K562 (cell line): ENCODE measurements around the gene GEMIN4. TPM values are rescaled to one million over a fixed set of nuclear protein-coding genes. Genes with fewer than 3 reads are reported as not detected.

Experiments
- ATAC-seq: fragments of 200-7000 bp; cut with Tn5 transposase; 3 replicates; pipeline ENCODE4 v1.9.1; 2020; ENCODE audit warnings: moderate library complexity
- BruUV-seq: library from RNA; stranded (reverse); fragments of 400-500 nt; replicated peaks from 2 replicates; lab custom pipeline; 2021; lab: Mats Ljungman, UMichigan
- CTCF ChIA-PET: fragments of 300-600 bp; formaldehyde crosslinking; extraction: SDS; loops from one replicate; lab custom pipeline; 2021; ENCODE audit warnings: low intra/inter-chr PET ratio; lab: Yijun Ruan, JAX
- POLR2A ChIA-PET: fragments of 300-600, 350-650 bp; sonication (Branson Sonifier 250); formaldehyde crosslinking; extraction: SDS; loops from one replicate; lab custom pipeline; 2021; ENCODE audit warnings: antibody characterized with exemption, inconsistent platforms; lab: Yijun Ruan, JAX
- DNase-seq, 4 experiments: peaks; one replicate each; pipeline versions ENCODE4 v3.0.0 to v3.0.0-alpha.2; 2011 to 2018; ENCODE audit warnings: low spot score in 3 of 4, mixed read lengths in 3 of 4; ENCODE audit errors: extremely low read depth in 1 of 4
- FAIRE-seq: peaks from 2 replicates; lab custom pipeline; 2011; peaks lifted over from hg19 to GRCh38; lab: Jason Lieb, UNC
- H2AFZ ChIP-seq: 2 replicates; pipeline ENCODE4 v1.6.0; 2011; ENCODE audit warnings: low read depth, low read length, control low read depth, inconsistent platforms
- H3K27ac ChIP-seq: fragments of 200-600 bp; 3 replicates; pipeline ENCODE4 v1.8.0; 2011; ENCODE audit warnings: low read depth, mild to moderate bottlenecking, control low read depth, inconsistent platforms, low read length, moderate library complexity, mixed read lengths; ENCODE audit errors: extremely low read depth
- H3K27me3 ChIP-seq, 2 experiments: fragments of 300-600 bp in 1 of 2; 2 replicates in 1 of 2; 3 replicates in 1 of 2; pipeline versions ENCODE4 v1.6.0 to v1.8.0; 2011; ENCODE audit warnings: inconsistent platforms in 2 of 2, low read length in 2 of 2, mild to moderate bottlenecking in 1 of 2, mixed read lengths in 1 of 2, moderate library complexity in 1 of 2; ENCODE audit not compliant: control insufficient read depth in 2 of 2, insufficient read depth in 2 of 2
- H3K36me3 ChIP-seq: fragments of 300-600 bp; 3 replicates; pipeline ENCODE4 v1.8.0; 2011; ENCODE audit warnings: mild to moderate bottlenecking, low read length, inconsistent platforms; ENCODE audit not compliant: control insufficient read depth, insufficient read depth
- H3K4me1 ChIP-seq, 2 experiments: fragments of 200-600 bp in 1 of 2; replicated peaks in 1 of 2; 2 replicates in 1 of 2; 3 replicates in 1 of 2; pipeline versions ENCODE4 v1.5.1 to v1.8.0; 2011; ENCODE audit warnings: inconsistent platforms in 2 of 2, low read length in 2 of 2, mild to moderate bottlenecking in 1 of 2, mixed read lengths in 1 of 2, moderate library complexity in 1 of 2; ENCODE audit not compliant: control insufficient read depth in 2 of 2, insufficient read depth in 2 of 2
- H3K4me2 ChIP-seq: 2 replicates; pipeline ENCODE4 v1.6.1; 2011; ENCODE audit warnings: low read length, control low read depth, inconsistent platforms, mixed read lengths; ENCODE audit not compliant: insufficient read depth
- H3K4me3 ChIP-seq: fragments of 200-600 bp; sonication (generic), shearing (Covaris generic); 2 replicates; pipeline ENCODE4 v1.5.1; 2016; ENCODE audit warnings: control low read depth, inconsistent platforms
- H3K79me2 ChIP-seq: fragments of 200-600 bp; 3 replicates; pipeline ENCODE4 v1.8.0; 2011; ENCODE audit warnings: low read length, inconsistent platforms; ENCODE audit not compliant: control insufficient read depth, insufficient read depth
- H3K9ac ChIP-seq, 2 experiments: 2 replicates each; pipeline versions ENCODE4 v1.6.0 to v1.6.1; 2011; ENCODE audit warnings: low read depth in 2 of 2, low read length in 2 of 2, control low read depth in 1 of 2, inconsistent platforms in 1 of 2, mild to moderate bottlenecking in 1 of 2, mixed read lengths in 1 of 2; ENCODE audit not compliant: insufficient read depth in 1 of 2
- H3K9me1 ChIP-seq: one replicate; pipeline ENCODE4 v1.6.0; 2011; ENCODE audit warnings: inconsistent platforms, mild to moderate bottlenecking, low read length, moderate library complexity; ENCODE audit not compliant: control insufficient read depth, insufficient read depth
- H3K9me3 ChIP-seq: replicated peaks from 2 replicates; pipeline ENCODE4 v1.5.1; 2011; ENCODE audit warnings: low read depth, low read length, inconsistent platforms; ENCODE audit not compliant: control insufficient read depth, insufficient read depth
- H4K20me1 ChIP-seq: replicated peaks from 2 replicates; pipeline ENCODE4 v1.6.1; 2011; ENCODE audit warnings: low read length, inconsistent platforms, mixed read lengths; ENCODE audit not compliant: control insufficient read depth, insufficient read depth
- EP300 ChIP-seq: IDR thresholded peaks from 2 replicates; pipeline ENCODE4 v1.6.1; 2012; ENCODE audit warnings: low read length, improper control_type of control experiment
- ETV6 ChIP-seq, 3 experiments: fragments of 150-350 bp in 1 of 3; sonication (generic) in 1 of 3; formaldehyde crosslinking in 1 of 3; IDR thresholded peaks; 2 replicates each; pipeline versions ENCODE4 v1.6.1 to v1.8.0; 2014 to 2022; ENCODE audit warnings: borderline replicate concordance in 2 of 3, low read depth in 2 of 3, antibody characterized with exemption in 1 of 3, low read length in 1 of 3, mild to moderate bottlenecking in 1 of 3, missing genetic modification reagents in 1 of 3
- GTF2E2 ChIP-seq: fragments of 200-800 bp; sonication (Bioruptor generic); IDR thresholded peaks from 2 replicates; pipeline ENCODE4 v1.6.1; 2016; ENCODE audit warnings: missing genetic modification characterization, missing compliant biosample characterization
- HIVEP1 ChIP-seq: fragments of 250-450 bp; sonication (Bioruptor Pico); IDR thresholded peaks from 2 replicates; pipeline ENCODE4 v1.4.0; 2020; ENCODE audit warnings: mild to moderate bottlenecking
- IRF2 ChIP-seq: sonication (generic); formaldehyde crosslinking; IDR thresholded peaks from 2 replicates; pipeline ENCODE4 v1.8.1; 2022; ENCODE audit warnings: mild to moderate bottlenecking, missing genetic modification reagents
- NELFE ChIP-seq: IDR thresholded peaks from 2 replicates; pipeline ENCODE4 v1.6.1; 2011; ENCODE audit warnings: mild to moderate bottlenecking; ENCODE audit not compliant: insufficient read depth, insufficient read length
- PHB ChIP-seq: fragments of 250-450 bp; sonication (Bioruptor Pico); IDR thresholded peaks from 2 replicates; pipeline ENCODE4 v1.5.0; 2021
- RCOR1 ChIP-seq, 2 experiments: IDR thresholded peaks; 2 replicates each; pipeline ENCODE4 v1.6.1; 2012; ENCODE audit warnings: low read depth in 2 of 2, low read length in 2 of 2, borderline replicate concordance in 1 of 2, improper control_type of control experiment in 1 of 2
- SMARCE1 ChIP-seq: fragments of 450-650 bp; IDR thresholded peaks from 2 replicates; pipeline ENCODE4 v1.7.1; 2016; ENCODE audit warnings: mild to moderate bottlenecking
- SOX6 ChIP-seq: fragments of 450-650 bp; IDR thresholded peaks from 2 replicates; pipeline ENCODE4 v1.6.1; 2014; ENCODE audit warnings: mild to moderate bottlenecking
- TAF1 ChIP-seq: IDR thresholded peaks from 2 replicates; pipeline ENCODE4 v1.6.1; 2011; ENCODE audit warnings: mild to moderate bottlenecking, low read length, moderate library complexity; ENCODE audit not compliant: insufficient read depth, control insufficient read depth, severe bottlenecking; ENCODE audit errors: extremely low read depth
- TBP ChIP-seq: optimal IDR thresholded peaks from 2 replicates; pipeline ENCODE3; 2011; ENCODE audit warnings: low read depth, low read length, improper control_type of control experiment
- TEAD4 ChIP-seq, 2 experiments: sonication (generic) in 1 of 2; formaldehyde crosslinking in 1 of 2; IDR thresholded peaks; 2 replicates each; pipeline versions ENCODE4 v1.6.1 to v1.8.0; 2012 to 2022; ENCODE audit warnings: borderline replicate concordance in 1 of 2, inconsistent platforms in 1 of 2, low read length in 1 of 2, mild to moderate bottlenecking in 1 of 2, missing genetic modification reagents in 1 of 2
- ZBED1 ChIP-seq: IDR thresholded peaks from 2 replicates; pipeline ENCODE4 v1.6.1; 2014
- ZNF165 ChIP-seq: fragments of 250-450 bp; sonication (Bioruptor Pico); IDR thresholded peaks from 2 replicates; pipeline ENCODE4 v1.4.0; 2020; ENCODE audit warnings: borderline replicate concordance
- WGBS: fragments of 100-300 bp; shearing (Covaris generic); methylation state at CpG from one replicate; pipeline ENCODE4 v1.1.6; 2016; ENCODE audit warnings: low coverage, mixed read lengths; ENCODE audit not compliant: insufficient coverage; ENCODE audit errors: missing lambda C conversion rate; 5-methylcytosine and 5-hydroxymethylcytosine counted together
- in situ Hi-C: fragments of 300-500 bp; cut with MboI; formaldehyde crosslinking; loops from 4 replicates; pipeline ENCODE4 v1.15.0; 2018; ENCODE audit warnings: inconsistent platforms, mixed read lengths
- intact Hi-C: fragments of 100-400 bp; cut with micrococcal nuclease; formaldehyde crosslinking; loops from 2 replicates; pipeline ENCODE4 v1.14.2; 2022
- polyA plus RNA-seq, 8 experiments: library from polyadenylated mRNA; depleted of rRNA in 4 of 8; stranded (reverse) in 5 of 8; unstranded in 3 of 8; fragments of >200 nt; fragmentation: Nextera tagmentation in 2 of 8; fragmentation: Illumina TruSeq in 1 of 8; extraction: Ambion mirVana in 2 of 8; extraction: Trizol in 1 of 8; gene quantifications; 2 replicates each; pipeline versions ENCODE4 v1.2.1 to v1.2.3, GENCODE V29; 2011 to 2014; ENCODE audit warnings: inconsistent platforms in 1 of 8, missing spikeins in 1 of 8
- total RNA-seq, 7 experiments: library from RNA; depleted of rRNA in 6 of 7; stranded (reverse); fragments of >200 nt in 6 of 7; fragmentation: Illumina TruSeq in 2 of 7; extraction: Trizol in 2 of 7; gene quantifications; 2 replicates each; pipeline versions ENCODE4 v1.2.1 to v1.2.3, GENCODE V29; 2011 to 2021; ENCODE audit warnings: low replicate concordance in 1 of 7
- TF ChIP-seq, protein P1 (sequence below), 2 experiments: fragments of 450-650 bp in 1 of 2; sonication (generic) in 1 of 2; formaldehyde crosslinking; conservative IDR thresholded peaks; 2 replicates each; pipeline versions ENCODE4 v1.4.0 to v1.8.1; 2020 to 2022; ENCODE audit warnings: mild to moderate bottlenecking in 1 of 2, missing genetic modification reagents in 1 of 2
- TF ChIP-seq, protein P2 (sequence below): sonication (generic); formaldehyde crosslinking; IDR thresholded peaks from 2 replicates; pipeline ENCODE4 v1.8.0; 2023; ENCODE audit warnings: mild to moderate bottlenecking, missing genetic modification reagents
- TF ChIP-seq, protein P3 (sequence below): fragments of 250-450 bp; sonication (Bioruptor Pico); IDR thresholded peaks from 2 replicates; pipeline ENCODE4 v1.8.0; 2022; ENCODE audit warnings: moderate library complexity, mild to moderate bottlenecking, inconsistent platforms

The GEMIN4 gene
- total and polyA plus RNA-seq, 9 of the 15 experiments (the other 6 are each of a cell fraction or from before 2014, with no cell fraction given), result 1.8 to 42.5 (median 10.8) TPM

DNA sequence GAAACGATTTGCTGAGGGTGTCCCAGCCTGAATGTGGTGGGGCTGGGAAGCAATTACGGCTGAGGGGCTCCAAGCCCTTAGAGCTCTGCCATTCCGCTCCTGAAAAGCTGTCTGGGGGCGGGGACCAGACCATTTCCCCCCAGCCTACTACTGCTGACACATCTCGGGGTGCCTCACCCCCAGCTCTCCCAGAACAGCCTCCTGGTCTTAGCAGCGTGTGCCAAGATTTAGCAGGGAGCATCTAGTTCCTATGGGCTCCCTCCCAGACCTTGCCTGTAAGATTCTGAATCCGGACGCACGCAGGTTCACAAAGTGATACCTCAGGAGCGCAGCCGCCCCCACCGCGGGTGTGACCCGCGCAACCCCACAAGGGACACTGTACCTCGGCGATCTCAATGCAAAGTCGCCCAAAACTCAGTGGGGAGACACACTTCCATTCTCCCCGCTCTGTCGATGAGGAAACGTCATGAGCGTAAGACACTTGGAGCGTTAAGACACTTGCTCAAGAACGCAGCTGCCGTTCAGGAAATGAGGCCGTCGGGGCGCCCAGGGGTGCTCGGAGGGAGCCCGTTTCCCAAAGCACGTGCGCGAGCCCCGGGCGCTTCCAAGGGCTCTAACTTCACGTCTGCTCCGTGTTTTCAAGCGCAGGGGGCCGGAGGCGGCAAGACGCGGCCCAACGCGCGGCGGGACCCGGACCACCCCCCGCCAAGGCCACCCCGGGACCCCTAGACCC, 629 bp downstream of the GEMIN4 start:
- Histone ChIP-seq H4K20me1 (peaks cover 8% of the 10 kb centered on the region; the same call in 1 of the 2 replicates), H3K27ac (peak overlapping the region; percentile 91), H3K9me1 (no peaks in the 10 kb centered on the region), H3K9me3 (no peaks in the 10 kb centered on the region), H3K36me3 (peaks cover 33% of the 10 kb centered on the region), H3K9ac (peak overlapping the region; percentile 90 to 96), H3K4me2 (peak overlapping the region; percentile 91), H3K4me3 (peak overlapping the region; percentile 74), H3K79me2 (peaks cover 46% of the 10 kb centered on the region), H3K4me1 (peaks cover 10 to 12% of the 10 kb centered on the region in 2 experiments; a peak in 3 of 5 replicates), H2AFZ (peak overlapping the region; percentile 94), H3K27me3 (no peaks in the 10 kb centered on the region)
- under 1% methylated on average over 24 of the region's 49 CpGs for WGBS
- POLR2A ChIA-PET, result interaction anchor here (0.9 to 1.2 kb wide), 2 partner anchors 9 to 14 kb away, joined by 3 to 9 read pairs; no protein-coding TSS in a partner anchor
- FAIRE-seq (no peak), DNase-seq (peak in 3 of 4 experiments; percentile 20 to 37 (median 23)), ATAC-seq (peak; percentile 62)
- CTCF ChIA-PET, result no interaction called here
- intact Hi-C loops, result no loop called here
- TSS peak; percentile 48 for BruUV-seq
- in situ Hi-C loops, result no loop called here
- no peak for TF ChIP-seq HIVEP1
- TF ChIP-seq, protein P1, sequence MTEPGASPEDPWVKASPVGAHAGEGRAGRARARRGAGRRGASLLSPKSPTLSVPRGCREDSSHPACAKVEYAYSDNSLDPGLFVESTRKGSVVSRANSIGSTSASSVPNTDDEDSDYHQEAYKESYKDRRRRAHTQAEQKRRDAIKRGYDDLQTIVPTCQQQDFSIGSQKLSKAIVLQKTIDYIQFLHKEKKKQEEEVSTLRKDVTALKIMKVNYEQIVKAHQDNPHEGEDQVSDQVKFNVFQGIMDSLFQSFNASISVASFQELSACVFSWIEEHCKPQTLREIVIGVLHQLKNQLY (CRISPR knock-in tag; conservative IDR thresholded peaks at IDR 0.05), result no peak
- no peak for TF ChIP-seq TAF1
- no peak for TF ChIP-seq EP300
- TF ChIP-seq, protein P2, sequence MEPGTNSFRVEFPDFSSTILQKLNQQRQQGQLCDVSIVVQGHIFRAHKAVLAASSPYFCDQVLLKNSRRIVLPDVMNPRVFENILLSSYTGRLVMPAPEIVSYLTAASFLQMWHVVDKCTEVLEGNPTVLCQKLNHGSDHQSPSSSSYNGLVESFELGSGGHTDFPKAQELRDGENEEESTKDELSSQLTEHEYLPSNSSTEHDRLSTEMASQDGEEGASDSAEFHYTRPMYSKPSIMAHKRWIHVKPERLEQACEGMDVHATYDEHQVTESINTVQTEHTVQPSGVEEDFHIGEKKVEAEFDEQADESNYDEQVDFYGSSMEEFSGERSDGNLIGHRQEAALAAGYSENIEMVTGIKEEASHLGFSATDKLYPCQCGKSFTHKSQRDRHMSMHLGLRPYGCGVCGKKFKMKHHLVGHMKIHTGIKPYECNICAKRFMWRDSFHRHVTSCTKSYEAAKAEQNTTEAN, result no peak
- no peak for TF ChIP-seq ZNF165
- no peak for TF ChIP-seq TEAD4 (IDR thresholded peaks at IDR 0.05; ENCODE audit: low read length)
- TF ChIP-seq TEAD4 (CRISPR knock-in tag; IDR thresholded peaks at IDR 0.05; ENCODE audit: borderline replicate concordance), result no peak
- TF ChIP-seq TBP, result no peak
- TF ChIP-seq ETV6 (IDR thresholded peaks at IDR 0.05; ENCODE audit: borderline replicate concordance in 1 of 2, low read depth in 2 of 2, low read length in 1 of 2), result no peak
- no peak for TF ChIP-seq ETV6 (CRISPR knock-in tag; IDR thresholded peaks at IDR 0.05; ENCODE audit: borderline replicate concordance)
- no peak for TF ChIP-seq ZBED1
- TF ChIP-seq, protein P3, sequence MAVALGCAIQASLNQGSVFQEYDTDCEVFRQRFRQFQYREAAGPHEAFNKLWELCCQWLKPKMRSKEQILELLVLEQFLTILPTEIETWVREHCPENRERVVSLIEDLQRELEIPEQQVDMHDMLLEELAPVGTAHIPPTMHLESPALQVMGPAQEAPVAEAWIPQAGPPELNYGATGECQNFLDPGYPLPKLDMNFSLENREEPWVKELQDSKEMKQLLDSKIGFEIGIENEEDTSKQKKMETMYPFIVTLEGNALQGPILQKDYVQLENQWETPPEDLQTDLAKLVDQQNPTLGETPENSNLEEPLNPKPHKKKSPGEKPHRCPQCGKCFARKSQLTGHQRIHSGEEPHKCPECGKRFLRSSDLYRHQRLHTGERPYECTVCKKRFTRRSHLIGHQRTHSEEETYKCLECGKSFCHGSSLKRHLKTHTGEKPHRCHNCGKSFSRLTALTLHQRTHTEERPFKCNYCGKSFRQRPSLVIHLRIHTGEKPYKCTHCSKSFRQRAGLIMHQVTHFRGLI (CRISPR knock-in tag), result no peak
- TF ChIP-seq RCOR1 (IDR thresholded peaks at IDR 0.05; ENCODE audit: borderline replicate concordance in 1 of 2, low read depth in 2 of 2, low read length in 2 of 2), result no peak
- no peak for TF ChIP-seq PHB
- TF ChIP-seq GTF2E2 (tag), result no peak
- no peak for TF ChIP-seq IRF2 (CRISPR knock-in tag)
- no peak for TF ChIP-seq NELFE
- 0 out of 2 replicates have a peak, but pooled peaks have one; percentile 20 for TF ChIP-seq SMARCE1
- TF ChIP-seq SOX6, result no peak
